Upper lobe of left lung (tissue), 4 donors: Measurements from ENCODE around the gene RNU1-4.
"Not testable (repeated sequence)": the region's sequence is repeated elsewhere in the genome, so short reads cannot be mapped to it uniquely, and the experiment has no call there.

Experiments used
- EP300 ChIP-seq, 4 donors: sonication (generic); formaldehyde crosslinking; IDR thresholded peaks; one replicate each; pipeline ENCODE4 v1.5.1; 2017; ENCODE audit warnings: antibody characterized with exemption in 4 of 4, control low read depth in 2 of 4
- TF ChIP-seq, protein P1 (sequence below), 6 experiments: fragments of 450-650 bp in 4 of 6; fragments of 200-600 bp in 2 of 6; sonication (generic) in 2 of 6; IDR thresholded peaks; one replicate each; pipeline ENCODE4 v1.5.1; 2016 to 2019; ENCODE audit warnings: antibody characterized with exemption in 6 of 6

- TF ChIP-seq, protein P1, sequence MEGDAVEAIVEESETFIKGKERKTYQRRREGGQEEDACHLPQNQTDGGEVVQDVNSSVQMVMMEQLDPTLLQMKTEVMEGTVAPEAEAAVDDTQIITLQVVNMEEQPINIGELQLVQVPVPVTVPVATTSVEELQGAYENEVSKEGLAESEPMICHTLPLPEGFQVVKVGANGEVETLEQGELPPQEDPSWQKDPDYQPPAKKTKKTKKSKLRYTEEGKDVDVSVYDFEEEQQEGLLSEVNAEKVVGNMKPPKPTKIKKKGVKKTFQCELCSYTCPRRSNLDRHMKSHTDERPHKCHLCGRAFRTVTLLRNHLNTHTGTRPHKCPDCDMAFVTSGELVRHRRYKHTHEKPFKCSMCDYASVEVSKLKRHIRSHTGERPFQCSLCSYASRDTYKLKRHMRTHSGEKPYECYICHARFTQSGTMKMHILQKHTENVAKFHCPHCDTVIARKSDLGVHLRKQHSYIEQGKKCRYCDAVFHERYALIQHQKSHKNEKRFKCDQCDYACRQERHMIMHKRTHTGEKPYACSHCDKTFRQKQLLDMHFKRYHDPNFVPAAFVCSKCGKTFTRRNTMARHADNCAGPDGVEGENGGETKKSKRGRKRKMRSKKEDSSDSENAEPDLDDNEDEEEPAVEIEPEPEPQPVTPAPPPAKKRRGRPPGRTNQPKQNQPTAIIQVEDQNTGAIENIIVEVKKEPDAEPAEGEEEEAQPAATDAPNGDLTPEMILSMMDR (IDR thresholded peaks at IDR 0.05), result not testable (repeated sequence)
- TF ChIP-seq EP300 (IDR thresholded peaks at IDR 0.05), result not testable (repeated sequence)
Observed at GRCh38 chr1:16708704-16709103, 31.6 kb upstream of the RNU1-4 start.
